H9 (cell line): ENCODE data around the gene SYNPO2. TPM values are rescaled to one million over a fixed set of nuclear protein-coding genes. Genes with fewer than 3 reads are reported as not detected.

Source experiments
- DNase-seq: peaks from one replicate; pipeline ENCODE4 v3.0.0-alpha.2; 2017
- H2AFZ ChIP-seq: one replicate; pipeline ENCODE4 v1.6.1; 2013; ENCODE audit warnings: mild to moderate bottlenecking, low read length, control low read depth, moderate library complexity
- H2AK5ac ChIP-seq: 2 replicates; pipeline ENCODE4 v1.6.1; 2013; ENCODE audit warnings: low read length, control low read depth, mixed read lengths; ENCODE audit not compliant: insufficient read length
- H2BK120ac ChIP-seq: one replicate; pipeline ENCODE4 v1.6.1; 2013; ENCODE audit warnings: low read depth, mild to moderate bottlenecking, low read length, control low read depth, inconsistent platforms; ENCODE audit not compliant: poor library complexity, severe bottlenecking
- H2BK12ac ChIP-seq: 2 replicates; pipeline ENCODE4 v1.6.1; 2013; ENCODE audit warnings: low read length, control low read depth, mixed read lengths, low read depth; ENCODE audit not compliant: insufficient read length
- H2BK15ac ChIP-seq: 2 replicates; pipeline ENCODE4 v1.6.1; 2013; ENCODE audit warnings: low read depth, low read length, control low read depth
- H2BK20ac ChIP-seq: one replicate; pipeline ENCODE4 v1.6.1; 2013; ENCODE audit warnings: low read depth, mild to moderate bottlenecking, low read length, control low read depth, inconsistent platforms; ENCODE audit not compliant: poor library complexity, severe bottlenecking
- H2BK5ac ChIP-seq: 2 replicates; pipeline ENCODE4 v1.6.1; 2013; ENCODE audit warnings: low read length, control low read depth, mixed read lengths; ENCODE audit not compliant: insufficient read length
- H3K14ac ChIP-seq: 2 replicates; pipeline ENCODE4 v1.6.1; 2013; ENCODE audit warnings: low read length, control low read depth; ENCODE audit not compliant: insufficient read depth
- H3K18ac ChIP-seq: 2 replicates; pipeline ENCODE4 v1.6.1; 2013; ENCODE audit warnings: low read depth, mild to moderate bottlenecking, mixed read lengths, low read length, control low read depth; ENCODE audit not compliant: insufficient read length
- H3K23ac ChIP-seq: 2 replicates; pipeline ENCODE4 v1.6.1; 2013; ENCODE audit warnings: low read length, control low read depth, mixed read lengths, low read depth; ENCODE audit not compliant: insufficient read length
- H3K23me2 ChIP-seq: 2 replicates; pipeline ENCODE4 v1.6.1; 2013; ENCODE audit warnings: low read depth, mild to moderate bottlenecking, mixed read lengths, low read length, control low read depth; ENCODE audit not compliant: insufficient read length, poor library complexity, severe bottlenecking
- H3K27ac ChIP-seq: 2 replicates; pipeline ENCODE4 v1.5.1; 2013; ENCODE audit warnings: low read length, control low read depth, mixed read lengths, low read depth; ENCODE audit not compliant: insufficient read length
- H3K27me3 ChIP-seq: 2 replicates; pipeline ENCODE4 v1.6.1; 2013; ENCODE audit warnings: low read length, control low read depth, inconsistent platforms; ENCODE audit not compliant: insufficient read depth
- H3K4ac ChIP-seq: 2 replicates; pipeline ENCODE4 v1.6.1; 2013; ENCODE audit warnings: low read depth, mild to moderate bottlenecking, control low read depth, inconsistent platforms, low read length, moderate library complexity
- H3K4me1 ChIP-seq: 2 replicates; pipeline ENCODE4 v1.6.1; 2013; ENCODE audit warnings: low read length, control low read depth, inconsistent platforms; ENCODE audit not compliant: insufficient read depth
- H3K4me2 ChIP-seq: 2 replicates; pipeline ENCODE4 v1.6.1; 2013; ENCODE audit warnings: low read length, control low read depth, mixed read lengths; ENCODE audit not compliant: insufficient read length, insufficient read depth
- H3K56ac ChIP-seq: 2 replicates; pipeline ENCODE4 v1.6.1; 2013; ENCODE audit warnings: low read depth, mild to moderate bottlenecking, mixed read lengths, low read length, control low read depth; ENCODE audit not compliant: insufficient read length
- H3K79me1 ChIP-seq: 2 replicates; pipeline ENCODE4 v1.6.1; 2013; ENCODE audit warnings: low read depth, mild to moderate bottlenecking, moderate library complexity, low read length, control low read depth, inconsistent platforms; ENCODE audit not compliant: insufficient read depth, poor library complexity, severe bottlenecking
- H3K79me2 ChIP-seq: 2 replicates; pipeline ENCODE4 v1.6.1; 2013; ENCODE audit warnings: low read length, control low read depth, inconsistent platforms; ENCODE audit not compliant: insufficient read depth
- H3K9ac ChIP-seq: 2 replicates; pipeline ENCODE4 v1.6.1; 2013; ENCODE audit warnings: low read length, control low read depth, mixed read lengths; ENCODE audit not compliant: insufficient read length; ENCODE audit errors: extremely low read depth
- H3K9me3 ChIP-seq: one replicate; pipeline ENCODE4 v1.6.1; 2013; ENCODE audit warnings: low read depth, low read length, inconsistent platforms; ENCODE audit not compliant: control insufficient read depth
- H3T11ph ChIP-seq: one replicate; pipeline ENCODE4 v1.6.1; 2013; ENCODE audit warnings: mild to moderate bottlenecking, low read length, control low read depth, inconsistent platforms
- H4K20me1 ChIP-seq: one replicate; pipeline ENCODE4 v1.6.1; 2013; ENCODE audit not compliant: control insufficient read depth, insufficient read length, insufficient read depth
- H4K5ac ChIP-seq: 2 replicates; pipeline ENCODE4 v1.6.1; 2013; ENCODE audit warnings: low read depth, mild to moderate bottlenecking, mixed read lengths, low read length, control low read depth; ENCODE audit not compliant: insufficient read length
- H4K8ac ChIP-seq: replicated peaks from 2 replicates; pipeline ENCODE4 v1.6.1; 2013; ENCODE audit warnings: low read length, control low read depth, mixed read lengths, low read depth; ENCODE audit not compliant: insufficient read length
- H4K91ac ChIP-seq: 2 replicates; pipeline ENCODE4 v1.6.1; 2013; ENCODE audit warnings: low read depth, mild to moderate bottlenecking, moderate library complexity, mixed read lengths, low read length, control low read depth; ENCODE audit not compliant: insufficient read length
- H3K27ac Mint-ChIP-seq, 3 experiments: 2 replicates in 2 of 3; 3 replicates in 1 of 3; pipeline ENCODE4 v1.8.0; 2020 to 2021; ENCODE audit warnings: mixed read lengths in 3 of 3, mild to moderate bottlenecking in 1 of 3, moderate library complexity in 1 of 3
- H3K27me3 Mint-ChIP-seq: 2 replicates; pipeline ENCODE4 v1.8.0; 2021; ENCODE audit warnings: low read depth, mild to moderate bottlenecking, moderate library complexity, mixed read lengths
- H3K36me3 Mint-ChIP-seq, 3 experiments: 2 replicates in 2 of 3; 3 replicates in 1 of 3; pipeline ENCODE4 v1.8.0; 2020 to 2021; ENCODE audit warnings: low read depth in 3 of 3, mixed read lengths in 3 of 3; ENCODE audit not compliant: insufficient read depth in 1 of 3
- H3K4me1 Mint-ChIP-seq, 2 experiments: 2 replicates each; pipeline ENCODE4 v1.8.0; 2020; ENCODE audit warnings: mixed read lengths in 2 of 2
- H3K4me3 Mint-ChIP-seq, 2 experiments: 2 replicates in 1 of 2; 3 replicates in 1 of 2; pipeline ENCODE4 v1.8.0; 2020 to 2021; ENCODE audit warnings: mild to moderate bottlenecking in 2 of 2, mixed read lengths in 2 of 2, moderate library complexity in 1 of 2
- H3K9me3 Mint-ChIP-seq, 2 experiments: 2 replicates in 1 of 2; 3 replicates in 1 of 2; pipeline ENCODE4 v1.8.0; 2020; ENCODE audit warnings: mild to moderate bottlenecking in 2 of 2, mixed read lengths in 2 of 2, moderate library complexity in 1 of 2
- CTCF ChIP-seq: fragments of 200-600 bp; sonication (generic); conservative IDR thresholded peaks from 3 replicates; pipeline ENCODE4 v1.8.0; 2021; ENCODE audit warnings: antibody characterized with exemption, mild to moderate bottlenecking
- WGBS: extraction: QIAGEN DNeasy Blood & Tissue Kit; methylation state at CpG from one replicate; pipeline ENCODE4 v1.1.7; 2013; ENCODE audit warnings: missing lambda C conversion rate, low lambda C conversion rate, mixed read lengths; ENCODE audit not compliant: insufficient read length; ENCODE audit errors: extremely low coverage; 5-methylcytosine and 5-hydroxymethylcytosine counted together
- total RNA-seq: library from RNA; stranded (reverse); gene quantifications from 2 replicates; pipeline ENCODE4 v1.2.1, GENCODE V29; 2021

The SYNPO2 gene
- total RNA-seq, 1 experiment from 2014 or later, result 1.1 TPM

GRCh38 chr4:119097282-119097900 is 208.7 kb downstream of the SYNPO2 start:
- H3K4me1 ChIP-seq, result no peaks in the 10 kb centered on the region
- H2BK12ac ChIP-seq, result no peak overlapping the region
- H4K8ac ChIP-seq, result no peak overlapping the region
- no peak overlapping the region for H3K23ac ChIP-seq
- Mint-ChIP-seq H3K4me1 (peaks cover 12% of the 10 kb centered on the region in 2 experiments), H3K27me3 (no peaks in the 10 kb centered on the region; the same call in 1 of the 2 replicates), H3K27ac (no peak overlapping the region), H3K36me3 (no peaks in the 10 kb centered on the region), H3K4me3 (no peak overlapping the region), H3K9me3 (no peaks in the 10 kb centered on the region)
- no peaks in the 10 kb centered on the region for H3K79me2 ChIP-seq
- no peak overlapping the region for H2AK5ac ChIP-seq
- no peak overlapping the region for H3K18ac ChIP-seq
- H2BK15ac ChIP-seq, result no peak overlapping the region
- H3K9me3 ChIP-seq, result no peaks in the 10 kb centered on the region
- no peaks in the 10 kb centered on the region for H3K79me1 ChIP-seq
- H3K9ac ChIP-seq, result no peak overlapping the region
- H2BK20ac ChIP-seq, result no peak overlapping the region
- DNase-seq, result no peak
- H4K20me1 ChIP-seq, result no peaks in the 10 kb centered on the region
- H3T11ph ChIP-seq, result no peak overlapping the region
- H2BK120ac ChIP-seq, result no peak overlapping the region
- H3K27ac ChIP-seq, result no peak overlapping the region
- no peak overlapping the region for H3K4ac ChIP-seq
- no peak overlapping the region for H3K56ac ChIP-seq
- no peak overlapping the region for H4K5ac ChIP-seq
- no peak overlapping the region for H2AFZ ChIP-seq
- H3K4me2 ChIP-seq, result no peak overlapping the region
- no CpG with 5 or more reads among the region's 2 CpGs for WGBS
- H3K27me3 ChIP-seq, result no peaks in the 10 kb centered on the region
- H3K14ac ChIP-seq, result no peak overlapping the region
- H2BK5ac ChIP-seq, result no peak overlapping the region
- no peak for TF ChIP-seq CTCF
- H4K91ac ChIP-seq, result no peak overlapping the region
- H3K23me2 ChIP-seq, result no peaks in the 10 kb centered on the region
